GM19397 (cell line): ENCODE measurements around the gene ZNF547.

ENCODE experiments used
- ATAC-seq: cut with Tn5 transposase; IDR thresholded peaks from one replicate; pipeline ENCODE4 v1.9.1; 2021; ENCODE audit warnings: mild to moderate bottlenecking, moderate library complexity; ENCODE audit not compliant: unreplicated experiment

The ZNF547 gene

GRCh38 chr19:57362997-57363687, at the start of gene ZNF547, which contains the start of gene TRAPPC2B:
Gene ZNF547 (plus strand): TSS chr19:57363551. CDS start chr19:57368556, 5,005 bp downstream.
Gene TRAPPC2B (plus strand): TSS chr19:57363551. CDS start chr19:57364834, 1,283 bp downstream.
- ATAC-seq, result peak; percentile 97

DNA sequence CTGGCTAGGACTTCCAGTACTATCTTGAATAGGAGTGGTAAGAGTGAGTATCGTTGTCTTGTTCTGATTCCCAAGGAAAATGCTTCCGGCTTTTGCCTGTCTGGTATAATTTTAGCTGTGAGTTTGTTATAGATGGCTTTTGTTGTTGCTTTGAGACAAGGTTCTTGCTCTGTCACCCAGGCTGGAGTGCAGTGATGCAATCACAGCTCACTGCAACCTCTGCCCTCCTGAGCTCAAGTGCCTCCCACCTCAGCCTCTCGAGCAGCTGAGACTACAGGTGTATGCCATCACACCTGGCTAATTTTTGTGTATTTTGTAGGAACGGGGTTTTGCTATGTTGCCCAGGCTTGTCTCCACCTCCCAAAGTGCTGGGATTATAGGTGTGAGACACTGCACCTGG, 49.2 kb upstream of the ZNF547 start:
- no peak for ATAC-seq

- no peak for ATAC-seq
These were observed 45.8 kb upstream of the ZNF547 start for GRCh38 chr19:57317503-57317902.

DNA sequence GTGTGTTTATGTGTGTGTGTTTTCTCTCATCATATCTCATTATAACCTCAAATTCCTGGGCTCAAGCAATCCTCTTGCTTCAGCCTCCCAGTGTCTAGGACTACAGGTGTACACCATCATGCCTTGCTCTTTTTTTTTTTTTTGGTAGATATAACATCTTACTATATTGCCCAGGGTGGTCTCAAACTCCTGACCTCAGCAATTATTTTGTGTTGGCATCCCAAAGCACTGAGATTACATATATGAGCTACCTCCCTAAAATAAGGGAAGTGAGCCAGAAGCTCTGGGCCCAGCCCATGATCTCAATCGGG, 43.5 kb upstream of the ZNF547 start:
- no peak for ATAC-seq

DNA sequence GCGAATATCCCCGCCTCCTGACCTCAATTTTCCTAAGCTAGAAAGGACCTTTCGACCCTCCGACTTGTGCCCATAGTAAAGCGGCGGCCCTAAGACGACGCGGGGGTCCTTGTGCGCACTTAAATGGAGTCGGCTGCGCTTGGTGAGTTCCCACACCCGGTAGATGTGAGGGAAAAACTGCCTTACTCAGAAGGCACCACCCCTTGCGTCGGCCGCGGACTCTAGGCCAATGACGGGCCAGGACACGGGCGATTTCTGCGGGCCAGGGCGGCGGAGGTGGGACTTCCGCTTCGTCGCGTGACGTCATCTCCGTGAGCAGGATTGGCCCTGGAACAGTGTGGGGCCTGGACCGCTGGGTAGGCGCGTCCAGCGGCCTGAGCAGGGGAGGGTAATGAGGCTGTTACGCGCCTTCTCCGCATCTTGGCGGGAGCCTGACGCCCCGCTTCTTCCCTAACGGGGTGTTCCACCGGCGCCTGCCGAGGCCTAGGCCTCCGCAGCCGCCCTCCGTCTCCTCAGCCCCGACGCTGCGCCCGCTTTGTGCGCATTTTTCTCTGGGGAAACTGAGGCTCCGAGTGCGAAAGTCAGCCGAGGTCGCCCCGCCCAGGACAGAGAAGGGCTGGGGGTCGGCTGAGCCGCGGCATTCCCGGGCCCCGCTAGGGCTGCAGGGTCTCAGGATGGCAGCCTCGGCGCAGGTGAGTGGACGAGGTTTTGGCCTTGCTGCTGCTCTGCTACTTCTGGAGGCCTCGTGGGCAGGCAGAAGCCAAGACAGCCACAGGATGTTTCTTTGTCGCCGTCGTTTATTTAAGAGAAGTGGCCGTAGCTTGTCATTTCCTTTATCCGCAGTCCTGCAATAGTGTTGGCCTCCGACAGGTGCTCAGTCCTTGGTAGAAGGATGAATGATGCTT, 42.9 kb upstream of the ZNF547 start, which contains the start of gene ZNF543:
TSS of gene ZNF543 (plus strand) at position 293 of the 905 bp plus-strand sequence. CDS start at position 675, 382 bp downstream.
- ATAC-seq, result peak; percentile 97

DNA sequence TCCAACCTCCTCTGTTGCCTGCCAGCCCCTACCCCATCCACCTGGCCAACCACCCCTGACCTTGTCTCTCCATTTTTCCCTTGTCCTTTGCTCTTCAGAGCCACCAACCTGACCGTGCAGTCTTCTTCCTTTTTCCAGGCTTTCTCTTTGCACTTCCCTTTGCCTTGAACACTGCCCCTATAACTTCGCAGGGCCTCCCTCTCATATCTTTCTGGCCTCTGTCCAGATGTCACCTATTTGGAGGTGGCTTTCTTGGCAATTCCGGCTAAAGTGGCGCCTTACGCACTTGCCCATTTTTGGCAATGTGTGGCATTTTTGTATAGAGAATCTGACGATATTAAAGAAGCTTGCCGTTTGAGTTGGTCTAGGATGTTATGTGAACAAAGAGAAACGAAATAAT, 42.2 kb upstream of the ZNF547 start:
- ATAC-seq, result no peak

GRCh38 chr19:57321751-57322150, 41.6 kb upstream of the ZNF547 start:
- ATAC-seq, result no peak

GRCh38 chr19:57324992-57325391, 38.4 kb upstream of the ZNF547 start:
- ATAC-seq, result no peak

DNA sequence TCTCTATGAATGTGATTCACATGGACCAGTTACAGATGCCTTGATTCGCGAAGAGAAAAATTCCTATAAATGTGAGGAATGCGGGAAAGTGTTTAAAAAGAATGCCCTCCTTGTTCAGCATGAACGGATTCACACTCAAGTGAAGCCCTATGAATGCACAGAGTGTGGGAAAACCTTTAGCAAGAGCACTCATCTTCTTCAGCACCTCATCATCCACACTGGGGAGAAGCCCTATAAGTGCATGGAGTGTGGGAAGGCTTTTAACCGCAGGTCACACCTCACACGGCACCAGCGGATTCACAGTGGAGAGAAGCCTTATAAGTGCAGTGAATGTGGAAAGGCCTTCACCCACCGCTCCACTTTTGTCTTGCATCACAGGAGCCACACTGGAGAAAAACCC, 35.4 kb upstream of the ZNF547 start:
- ATAC-seq, result no peak

- ATAC-seq, result no peak
These were observed 29.2 kb upstream of the ZNF547 start for GRCh38 chr19:57334191-57334590.

DNA sequence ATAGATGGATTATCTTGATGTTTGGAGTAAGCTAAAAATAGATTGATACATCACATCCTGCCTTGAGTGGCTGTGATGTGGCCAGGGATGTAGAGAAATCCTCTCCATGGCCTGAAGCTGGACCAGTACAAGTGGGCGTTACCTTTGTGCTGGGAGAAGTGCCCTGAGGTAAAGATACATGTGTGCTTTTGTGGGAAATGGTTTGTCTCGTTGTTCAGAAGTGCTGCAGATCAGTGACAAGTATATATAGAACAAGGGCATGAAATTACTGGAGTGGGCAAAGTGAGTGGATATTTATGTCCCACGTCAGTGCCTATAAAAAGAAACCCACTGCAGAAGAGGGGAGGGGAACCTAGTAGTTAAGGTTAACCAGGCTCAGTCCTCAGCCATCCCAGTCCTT, 24.5 kb upstream of the ZNF547 start:
- ATAC-seq, result no peak

- ATAC-seq, result no peak
These were observed 20.8 kb upstream of the ZNF547 start for GRCh38 chr19:57342582-57342981.

GRCh38 chr19:57348136-57348535, 15.2 kb upstream of the ZNF547 start:
- ATAC-seq, result no peak

- ATAC-seq, result peak; percentile 98
These were observed 12.2 kb upstream of the ZNF547 start, which contains the start of gene ZNF304 for GRCh38 chr19:57350877-57351805. Gene ZNF304 (plus strand): TSS chr19:57351271. CDS start chr19:57351665, 394 bp downstream.

DNA sequence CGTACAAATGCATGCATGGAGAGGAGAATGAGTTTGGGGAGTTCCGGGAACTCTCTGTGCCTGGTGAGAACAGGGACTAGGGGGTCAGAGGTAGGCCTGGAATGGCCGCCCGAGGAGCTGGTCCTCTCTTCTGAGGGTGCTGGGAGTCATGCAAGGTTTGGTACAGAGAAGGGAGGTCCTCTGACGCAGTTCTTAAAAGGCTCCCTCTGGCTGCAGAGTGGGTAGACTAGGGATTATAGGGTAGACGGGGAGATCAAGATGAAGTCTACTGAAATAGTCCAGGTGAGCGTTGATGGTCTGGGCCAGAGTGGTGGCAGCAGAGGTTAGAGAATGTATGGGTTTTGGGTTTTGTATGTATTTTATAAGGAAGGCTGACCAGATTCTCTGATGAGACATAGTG, 11.5 kb upstream of the ZNF547 start:
- no peak for ATAC-seq

GRCh38 chr19:57355916-57356315, 7.4 kb upstream of the ZNF547 start:
- ATAC-seq, result no peak

GRCh38 chr19:57357406-57357805, 5.9 kb upstream of the ZNF547 start:
- no peak for ATAC-seq

DNA sequence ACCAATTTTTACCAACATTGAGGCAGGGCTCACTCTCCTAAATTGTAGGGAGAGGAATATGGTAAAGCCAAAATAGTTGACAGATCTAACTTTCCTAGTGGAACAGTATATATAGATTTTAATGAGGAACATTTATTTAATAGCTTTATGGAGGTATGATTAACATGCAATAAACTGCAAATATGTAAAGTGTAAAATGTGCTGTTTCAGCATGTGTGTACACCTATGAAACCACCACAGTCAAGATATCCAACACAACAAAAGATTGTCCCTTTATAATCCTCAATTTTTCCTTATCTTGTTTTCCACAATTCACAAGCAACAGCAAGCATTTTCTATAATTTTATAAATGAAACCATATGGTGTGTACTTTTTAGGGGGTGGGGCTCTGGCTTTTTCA, 4.1 kb upstream of the ZNF547 start:
- ATAC-seq, result no peak

- no peak for ATAC-seq
These were observed 932 bp upstream of the ZNF547 start for GRCh38 chr19:57362419-57362818.

GRCh38 chr19:57363688-57364181, 384 bp downstream of the ZNF547 start:
- ATAC-seq, result no peak

DNA sequence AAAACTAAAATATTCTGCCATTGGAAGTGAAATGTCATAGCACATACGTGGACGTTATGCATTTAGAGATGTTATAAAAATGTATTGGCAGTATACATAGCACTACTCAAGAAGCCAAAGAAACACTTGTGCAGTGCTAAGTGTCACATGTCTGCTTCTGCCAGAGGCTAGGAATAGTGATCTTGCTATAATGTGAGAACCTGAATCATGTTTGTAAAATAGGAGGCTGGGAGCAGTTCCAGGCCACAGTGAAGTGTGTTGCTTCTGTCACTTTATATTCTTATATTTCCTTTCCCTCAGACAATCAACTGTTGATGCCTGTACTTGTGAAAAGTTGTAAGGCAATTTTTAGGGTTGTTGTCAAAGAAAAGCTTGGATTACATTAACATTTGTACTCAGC, 3.4 kb downstream of the ZNF547 start:
- ATAC-seq, result no peak
